Activated CD8-positive, alpha-beta T cell treated with anti-CD3 and anti-CD28 coated beads for 36 hours (primary cell): ENCODE measurements around the gene SHMT2. TPM values are rescaled to one million over a fixed set of nuclear protein-coding genes. Genes with fewer than 3 reads are reported as not detected.
A peak's percentile ranks its signal among the peaks of the same experiment; 100 is the strongest.

Source experiments
- ATAC-seq: fragments of 200-7000 bp; cut with Tn5 transposase; one replicate; pipeline ENCODE4 v1.10.0; 2021; ENCODE audit warnings: mild to moderate bottlenecking, moderate library complexity
- CTCF ChIA-PET: fragments of 350-600 bp; sonication (Branson Sonifier 250); formaldehyde crosslinking; loops from one replicate; lab custom pipeline; 2021; ENCODE audit warnings: antibody characterized with exemption; lab: Charles Lee
- POLR2A ChIA-PET: fragments of 350-600 bp; sonication (Branson Sonifier 250); formaldehyde crosslinking; loops from one replicate; lab custom pipeline; 2021; ENCODE audit warnings: antibody characterized with exemption; lab: Charles Lee
- DNase-seq: peaks from one replicate; pipeline ENCODE4 v3.0.0-alpha.2; 2020
- H3K27ac Mint-ChIP-seq: one replicate; pipeline ENCODE4 v1.8.0; 2021; ENCODE audit warnings: mild to moderate bottlenecking, mixed read lengths
- H3K27me3 Mint-ChIP-seq: one replicate; pipeline ENCODE4 v1.8.0; 2021; ENCODE audit warnings: mixed read lengths
- H3K36me3 Mint-ChIP-seq: one replicate; pipeline ENCODE4 v1.8.0; 2021; ENCODE audit warnings: low read depth, mixed read lengths
- H3K4me1 Mint-ChIP-seq: one replicate; pipeline ENCODE4 v1.8.0; 2021; ENCODE audit warnings: low read depth, mixed read lengths
- H3K4me3 Mint-ChIP-seq: one replicate; pipeline ENCODE4 v1.8.0; 2021; ENCODE audit warnings: mild to moderate bottlenecking, moderate library complexity, mixed read lengths
- H3K9me3 Mint-ChIP-seq: one replicate; pipeline ENCODE4 v1.8.0; 2021; ENCODE audit warnings: mixed read lengths
- intact Hi-C: fragments of 100-400 bp; cut with micrococcal nuclease; formaldehyde crosslinking; loops from one replicate; pipeline ENCODE4 v1.10.0; 2022
- total RNA-seq, 2 experiments: library from RNA; stranded (reverse); gene quantifications; one replicate each; pipeline ENCODE4 v1.2.3, GENCODE V29; 2021
- TF ChIP-seq, protein P1 (sequence below): fragments of 200-600 bp; IDR thresholded peaks from one replicate; pipeline ENCODE4 v1.8.0; 2022; ENCODE audit warnings: antibody characterized with exemption, mild to moderate bottlenecking

Gene SHMT2
- total RNA-seq, 2 experiments from 2014 or later, result 480 to 529 TPM

DNA sequence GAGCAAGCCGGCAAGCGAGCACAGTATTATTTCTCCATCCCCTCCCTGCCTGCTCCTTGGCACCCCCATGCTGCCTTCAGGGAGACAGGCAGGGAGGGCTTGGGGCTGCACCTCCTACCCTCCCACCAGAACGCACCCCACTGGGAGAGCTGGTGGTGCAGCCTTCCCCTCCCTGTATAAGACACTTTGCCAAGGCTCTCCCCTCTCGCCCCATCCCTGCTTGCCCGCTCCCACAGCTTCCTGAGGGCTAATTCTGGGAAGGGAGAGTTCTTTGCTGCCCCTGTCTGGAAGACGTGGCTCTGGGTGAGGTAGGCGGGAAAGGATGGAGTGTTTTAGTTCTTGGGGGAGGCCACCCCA, 16.8 kb upstream of the SHMT2 start:
- no peak for DNase-seq
- Mint-ChIP-seq H3K27ac (no peak overlapping the region), H3K36me3 (no peaks in the 10 kb centered on the region), H3K4me3 (no peak overlapping the region), H3K27me3 (peaks cover 34% of the 10 kb centered on the region), H3K9me3 (no peaks in the 10 kb centered on the region), H3K4me1 (peaks cover 27% of the 10 kb centered on the region)
- no peak for ATAC-seq
- POLR2A ChIA-PET, result interaction anchor here (8.2 kb wide), 1 partner anchor 27 kb away, joined by 99 read pairs; a partner anchor contains a TSS
- intact Hi-C loops, result loop anchor here (1.0 kb wide), 1 partner anchor 31 kb away; no protein-coding TSS in a partner anchor
- TF ChIP-seq, protein P1, sequence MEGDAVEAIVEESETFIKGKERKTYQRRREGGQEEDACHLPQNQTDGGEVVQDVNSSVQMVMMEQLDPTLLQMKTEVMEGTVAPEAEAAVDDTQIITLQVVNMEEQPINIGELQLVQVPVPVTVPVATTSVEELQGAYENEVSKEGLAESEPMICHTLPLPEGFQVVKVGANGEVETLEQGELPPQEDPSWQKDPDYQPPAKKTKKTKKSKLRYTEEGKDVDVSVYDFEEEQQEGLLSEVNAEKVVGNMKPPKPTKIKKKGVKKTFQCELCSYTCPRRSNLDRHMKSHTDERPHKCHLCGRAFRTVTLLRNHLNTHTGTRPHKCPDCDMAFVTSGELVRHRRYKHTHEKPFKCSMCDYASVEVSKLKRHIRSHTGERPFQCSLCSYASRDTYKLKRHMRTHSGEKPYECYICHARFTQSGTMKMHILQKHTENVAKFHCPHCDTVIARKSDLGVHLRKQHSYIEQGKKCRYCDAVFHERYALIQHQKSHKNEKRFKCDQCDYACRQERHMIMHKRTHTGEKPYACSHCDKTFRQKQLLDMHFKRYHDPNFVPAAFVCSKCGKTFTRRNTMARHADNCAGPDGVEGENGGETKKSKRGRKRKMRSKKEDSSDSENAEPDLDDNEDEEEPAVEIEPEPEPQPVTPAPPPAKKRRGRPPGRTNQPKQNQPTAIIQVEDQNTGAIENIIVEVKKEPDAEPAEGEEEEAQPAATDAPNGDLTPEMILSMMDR, result no peak
- CTCF ChIA-PET, result interaction anchor here (1.0 to 8.8 kb wide), 16 partner anchors 9 to 239 kb away, joined by 3 to 397 read pairs (median 8); partner anchors contain the start of genes LRP1, SHMT2, STAC3 and STAT6

DNA sequence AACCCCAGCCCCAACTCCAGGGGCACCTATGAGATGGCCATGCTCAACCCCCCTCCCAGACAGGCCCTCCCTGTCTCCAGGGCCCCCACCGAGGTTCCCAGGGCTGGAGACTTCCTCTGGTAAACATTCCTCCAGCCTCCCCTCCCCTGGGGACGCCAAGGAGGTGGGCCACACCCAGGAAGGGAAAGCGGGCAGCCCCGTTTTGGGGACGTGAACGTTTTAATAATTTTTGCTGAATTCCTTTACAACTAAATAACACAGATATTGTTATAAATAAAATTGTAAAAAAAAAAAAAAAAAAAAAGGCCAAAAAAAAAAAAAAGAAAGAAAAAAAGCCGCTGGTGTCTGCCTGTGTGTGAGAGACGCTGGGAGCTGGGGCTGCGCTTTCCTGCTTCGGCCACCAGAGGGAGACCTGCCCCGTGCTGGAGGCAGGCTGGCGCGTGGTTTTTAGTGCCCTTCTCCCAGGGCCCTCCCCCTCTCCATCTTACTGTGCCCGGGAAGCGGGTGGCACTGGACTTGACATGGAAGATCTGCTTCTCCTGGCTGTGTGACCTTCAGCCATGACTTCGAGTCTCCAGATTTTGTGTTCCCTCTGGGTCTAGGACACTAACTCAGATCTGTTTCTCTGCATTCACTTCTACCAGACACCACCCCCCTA, 16.3 kb upstream of the SHMT2 start:
- no peak overlapping the region for H3K27ac Mint-ChIP-seq
- peaks cover 38% of the 10 kb centered on the region for H3K27me3 Mint-ChIP-seq
- DNase-seq (peak; percentile 89), ATAC-seq (peak; percentile 71)
- ChIA-PET POLR2A (interaction anchor here (1.0 to 8.2 kb wide), 3 partner anchors 17 to 27 kb away, joined by 3 to 99 read pairs (median 13); partner anchors contain the start of gene SHMT2), CTCF (interaction anchor here (0.8 to 8.8 kb wide), 35 partner anchors 8 to 263 kb away, joined by 3 to 397 read pairs (median 4); partner anchors contain the start of genes GLI1, LRP1, SHMT2 and STAC3)
- H3K36me3 Mint-ChIP-seq, result no peaks in the 10 kb centered on the region
- H3K4me3 Mint-ChIP-seq, result no peak overlapping the region
- TF ChIP-seq, protein P1, result peak; percentile 92
- H3K4me1 Mint-ChIP-seq, result peaks cover 27% of the 10 kb centered on the region
- no peaks in the 10 kb centered on the region for H3K9me3 Mint-ChIP-seq
- intact Hi-C loops, result loop anchor here (1.0 kb wide), 1 partner anchor 30 kb away; no protein-coding TSS in a partner anchor

DNA sequence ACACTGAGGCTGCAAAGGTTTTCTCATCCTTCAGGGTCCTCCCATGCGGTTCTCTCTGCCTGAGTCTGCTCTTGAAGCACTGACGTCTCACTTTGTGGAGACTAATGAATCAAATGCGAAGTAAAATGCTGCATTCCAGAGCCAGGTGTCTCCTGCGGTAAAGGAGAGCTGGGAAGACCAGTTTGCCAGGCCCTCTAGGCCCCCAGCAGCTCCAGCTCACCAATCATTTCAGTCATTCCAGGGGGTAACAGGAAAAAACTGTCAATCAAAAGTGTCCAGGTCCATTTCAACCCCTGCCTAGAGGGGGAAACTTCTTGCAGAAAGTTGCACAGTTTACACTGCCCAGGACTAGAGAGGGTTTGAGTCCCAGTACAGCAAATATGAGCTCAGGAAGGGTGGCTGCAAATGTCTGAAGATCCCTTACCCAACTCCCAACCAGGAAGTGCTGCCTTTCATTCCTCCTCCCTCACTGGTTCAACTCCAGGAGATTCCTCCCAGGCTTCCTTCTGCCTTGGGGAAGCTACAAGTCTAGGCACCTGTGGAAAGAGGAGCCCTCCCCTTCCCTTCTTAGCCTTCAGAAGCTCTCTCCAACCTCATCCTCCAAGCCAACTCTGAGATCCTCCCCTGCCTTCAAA, 15.6 kb upstream of the SHMT2 start:
- ATAC-seq (no peak), DNase-seq (no peak)
- ChIA-PET POLR2A (interaction anchor here (0.7 to 8.2 kb wide), 7 partner anchors 9 to 278 kb away, joined by 3 to 99 read pairs (median 4); partner anchors contain the start of gene SHMT2), CTCF (interaction anchor here (0.8 to 8.8 kb wide), 45 partner anchors 8 to 263 kb away, joined by 3 to 397 read pairs (median 4); partner anchors contain the start of genes GLI1, LRP1, SHMT2 and STAC3)
- intact Hi-C loops, result loop anchor here (1.0 to 2.0 kb wide), 2 partner anchors 25 to 29 kb away; no protein-coding TSS in a partner anchor
- H3K9me3 Mint-ChIP-seq, result no peaks in the 10 kb centered on the region
- H3K27ac Mint-ChIP-seq, result no peak overlapping the region
- peaks cover 27% of the 10 kb centered on the region for H3K4me1 Mint-ChIP-seq
- H3K27me3 Mint-ChIP-seq, result peaks cover 45% of the 10 kb centered on the region
- TF ChIP-seq, protein P1, result no peak
- no peak overlapping the region for H3K4me3 Mint-ChIP-seq
- H3K36me3 Mint-ChIP-seq, result no peaks in the 10 kb centered on the region

DNA sequence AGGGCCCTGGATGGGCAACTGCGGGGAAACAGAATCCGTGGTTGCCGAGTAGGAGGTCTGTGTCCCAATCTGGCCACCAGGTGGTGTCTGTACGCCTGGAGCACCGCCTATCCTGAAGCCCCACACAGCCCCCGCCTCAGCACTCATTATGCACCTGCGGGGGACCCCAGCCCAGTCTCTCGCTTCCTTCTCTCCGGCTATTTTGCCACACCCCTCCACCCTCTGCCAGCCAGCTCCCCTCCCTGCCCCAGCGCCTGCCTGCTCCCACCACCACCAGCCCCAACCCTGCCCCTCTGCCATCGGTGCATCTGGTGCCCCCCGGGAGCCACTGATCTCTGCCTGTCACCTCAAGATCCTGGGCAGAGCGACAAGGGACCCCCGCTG, 15.1 kb upstream of the SHMT2 start:
- Mint-ChIP-seq H3K27ac (no peak overlapping the region), H3K36me3 (no peaks in the 10 kb centered on the region), H3K4me1 (peaks cover 27% of the 10 kb centered on the region), H3K27me3 (peaks cover 49% of the 10 kb centered on the region), H3K4me3 (no peak overlapping the region), H3K9me3 (no peaks in the 10 kb centered on the region)
- intact Hi-C loops, result loop anchor here (2.0 kb wide), 1 partner anchor 24 kb away; no protein-coding TSS in a partner anchor
- ATAC-seq (peak; percentile 67), DNase-seq (peak; percentile 86)
- CTCF ChIA-PET, result interaction anchor here (0.8 to 8.8 kb wide), 41 partner anchors 14 to 262 kb away, joined by 3 to 397 read pairs (median 4); partner anchors contain the start of genes GLI1, SHMT2, STAC3 and STAT6
- POLR2A ChIA-PET, result interaction anchor here (0.6 to 8.2 kb wide), 9 partner anchors 9 to 277 kb away, joined by 3 to 99 read pairs (median 4); partner anchors contain the start of gene SHMT2
- TF ChIP-seq, protein P1, result peak; percentile 72
